NCI-H2196 (cell line): Measurements from ENCODE around the gene BRF1.

Experiments
- DNase-seq: peaks from one replicate; lab custom pipeline; 2025; ENCODE audit not compliant: unreplicated experiment; lab: John Stamatoyannopoulos, UW

BRF1 gene

DNA sequence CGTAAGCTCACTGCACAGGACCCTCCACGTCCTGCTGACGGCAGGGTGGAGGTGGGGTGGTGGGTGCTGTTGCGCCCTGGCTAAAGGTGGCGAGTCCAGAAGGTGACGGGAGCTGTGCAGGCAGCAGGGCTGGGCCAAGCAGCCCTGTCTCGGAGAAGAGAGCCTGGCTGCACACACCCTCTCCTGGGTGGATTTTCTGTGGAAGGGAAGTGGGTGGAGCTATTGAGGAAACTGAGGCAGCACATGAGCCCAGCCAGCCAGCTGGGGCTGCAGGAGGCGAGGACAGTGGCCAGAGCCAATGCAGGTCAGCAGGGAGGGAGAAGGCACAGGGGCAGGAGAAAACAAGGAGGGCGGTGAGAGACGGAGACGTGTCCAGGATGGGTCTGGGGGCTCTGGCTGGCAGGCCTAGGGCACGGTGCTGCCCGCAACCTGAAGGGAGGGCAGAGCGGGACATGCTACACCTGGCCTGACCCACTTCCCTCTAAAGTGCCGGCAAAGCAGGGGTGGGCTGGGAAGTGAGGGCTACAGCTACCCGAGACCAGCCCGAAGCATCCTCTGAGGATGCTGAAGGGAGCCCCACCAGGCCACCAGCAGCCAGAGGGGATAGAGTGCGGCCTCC is 32.0 kb downstream of the BRF1 start:
- no peak for DNase-seq

DNA sequence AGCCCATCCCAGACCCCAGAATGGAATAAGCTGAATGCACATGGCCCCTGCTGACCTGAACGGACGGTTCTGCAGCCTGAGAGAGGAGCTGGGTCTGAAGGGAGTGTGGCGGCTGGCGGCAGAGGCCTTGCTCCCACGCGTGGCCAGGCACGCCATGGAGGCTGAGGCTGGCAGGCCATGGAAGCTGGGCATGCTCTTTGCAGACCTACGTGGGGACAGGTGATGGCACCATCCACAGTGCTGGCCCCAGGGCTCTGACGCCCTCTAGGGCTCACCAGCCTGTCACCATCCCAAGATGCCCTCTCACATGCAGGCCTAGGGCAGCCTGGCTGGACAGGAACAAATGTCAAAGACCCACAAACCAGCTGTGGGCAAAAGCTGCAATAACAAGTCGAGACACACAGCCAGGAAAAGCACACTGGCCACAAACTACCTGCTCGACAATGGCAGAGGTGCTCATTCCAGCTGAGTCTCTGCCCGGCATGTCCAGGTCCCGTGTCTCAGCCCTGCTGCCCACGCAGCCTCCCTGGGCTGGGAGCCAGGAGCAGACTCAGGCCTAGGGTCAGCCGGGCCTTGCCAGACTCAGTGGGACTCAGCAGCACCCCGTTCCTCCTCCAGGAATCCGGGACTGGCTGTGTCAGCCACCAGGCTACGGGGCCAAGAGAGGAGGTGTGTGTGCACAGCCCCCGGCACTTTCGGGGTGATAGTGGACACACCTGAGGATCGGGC is 32.8 kb downstream of the BRF1 start:
- peak; percentile 5 for DNase-seq

DNA sequence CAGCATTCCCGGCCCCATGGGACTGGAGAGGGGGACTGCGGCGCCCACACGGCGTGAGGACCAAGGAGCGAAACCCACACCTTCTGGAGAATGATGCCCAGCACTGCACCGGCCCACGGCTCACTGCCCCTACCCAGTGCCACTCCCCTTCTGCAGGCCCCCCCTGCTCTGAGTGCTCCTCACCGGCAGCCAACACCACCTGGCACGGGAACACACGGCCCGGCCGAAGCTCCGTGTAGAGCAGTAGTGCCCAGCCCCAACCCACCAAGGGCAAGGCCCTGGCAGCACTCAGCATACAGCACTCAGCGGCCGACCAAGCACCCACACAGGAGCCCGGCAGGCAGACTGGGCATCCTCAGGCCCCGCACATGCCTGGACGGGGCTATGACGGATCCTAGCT is 39.0 kb downstream of the BRF1 start:
- no peak for DNase-seq

DNA sequence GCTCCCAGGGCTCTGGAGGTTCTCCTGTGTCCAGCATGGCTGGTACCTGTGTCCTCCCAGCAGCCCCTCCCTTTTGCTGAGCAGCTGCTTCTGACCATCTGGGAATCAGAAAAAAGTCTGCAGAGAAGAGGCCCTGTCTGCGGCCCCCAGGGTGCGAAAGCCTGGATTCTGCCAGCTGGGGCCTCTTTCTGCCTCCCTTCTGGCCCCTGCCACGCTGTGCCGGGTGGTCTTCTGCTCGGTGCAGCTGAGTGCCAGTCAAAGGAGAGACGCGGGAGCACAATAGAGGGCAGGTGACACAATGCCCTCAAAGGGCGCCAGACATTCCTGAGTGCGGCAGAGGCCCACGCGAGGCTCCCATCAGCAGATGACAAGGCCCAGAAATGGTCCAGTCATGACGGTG is 39.8 kb downstream of the BRF1 start:
- no peak for DNase-seq

DNA sequence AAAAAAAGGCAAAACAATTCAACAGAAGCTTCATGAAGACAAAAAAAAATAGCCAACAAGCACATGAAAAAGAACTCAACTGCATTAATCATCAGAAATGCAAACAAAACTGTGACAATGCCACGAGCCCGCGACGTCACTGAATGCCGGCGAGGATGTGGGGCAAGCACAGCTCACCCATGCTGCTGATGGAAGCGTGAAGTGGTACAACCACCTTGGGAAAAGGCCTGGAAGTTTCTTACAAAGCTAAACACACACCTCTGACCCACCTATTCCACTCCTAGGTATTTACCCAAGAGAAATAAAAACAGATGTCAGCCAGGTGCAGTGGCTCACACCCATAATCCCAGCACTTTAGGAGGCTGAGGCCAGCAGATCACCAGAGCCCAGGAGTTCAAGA is 42.0 kb downstream of the BRF1 start:
- no peak for DNase-seq

DNA sequence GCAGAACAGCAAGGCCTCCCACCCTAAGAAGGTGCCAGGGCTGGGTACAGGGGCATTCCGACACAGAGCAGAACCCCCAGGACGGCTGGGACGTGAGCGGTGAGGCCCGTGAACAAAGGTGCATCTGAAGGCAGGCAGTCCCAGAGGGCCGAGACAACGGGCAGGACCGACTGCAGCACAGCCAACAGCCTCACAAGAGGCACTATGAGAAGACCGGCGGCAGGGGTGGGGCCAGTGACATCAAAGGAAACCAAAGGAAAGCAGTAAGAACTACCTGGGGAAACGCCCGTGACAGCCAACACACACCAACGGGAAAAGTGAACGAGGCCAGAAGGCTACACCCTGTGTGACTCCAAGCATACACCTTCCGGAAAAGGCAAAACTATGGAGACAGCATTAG is 43.3 kb downstream of the BRF1 start:
- no peak for DNase-seq

DNA sequence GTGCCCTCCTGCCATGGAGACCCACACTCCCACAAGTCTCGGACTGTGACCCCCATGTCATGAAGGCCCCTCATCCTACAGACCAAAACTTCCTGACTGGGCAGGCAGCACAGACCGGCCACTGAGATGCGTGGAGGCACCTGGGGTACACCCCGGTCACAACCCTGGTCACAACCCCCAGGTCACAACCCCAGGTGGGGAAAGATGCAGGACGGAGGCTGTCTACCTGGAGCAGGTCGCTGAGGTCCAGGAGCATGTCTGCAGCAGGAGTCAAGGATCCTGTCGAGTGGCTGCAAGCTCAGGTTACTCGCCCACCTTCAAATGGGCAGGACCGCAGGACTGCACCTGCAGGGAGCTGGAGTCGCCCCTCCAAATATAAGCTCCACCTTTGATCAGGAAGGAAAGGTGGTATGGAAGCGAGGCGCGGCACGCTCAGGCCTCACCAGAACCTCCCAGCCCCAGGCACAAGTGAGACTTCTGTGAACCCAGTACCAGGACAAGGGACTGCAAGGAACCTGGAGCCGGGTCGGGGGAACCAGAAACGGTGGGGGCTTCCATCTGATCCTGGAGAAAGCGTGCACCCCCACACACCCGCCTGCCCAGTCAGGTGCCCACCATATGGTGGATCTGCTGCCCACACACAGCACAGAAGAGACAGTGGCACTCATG is 44.4 kb downstream of the BRF1 start:
- no peak for DNase-seq

DNA sequence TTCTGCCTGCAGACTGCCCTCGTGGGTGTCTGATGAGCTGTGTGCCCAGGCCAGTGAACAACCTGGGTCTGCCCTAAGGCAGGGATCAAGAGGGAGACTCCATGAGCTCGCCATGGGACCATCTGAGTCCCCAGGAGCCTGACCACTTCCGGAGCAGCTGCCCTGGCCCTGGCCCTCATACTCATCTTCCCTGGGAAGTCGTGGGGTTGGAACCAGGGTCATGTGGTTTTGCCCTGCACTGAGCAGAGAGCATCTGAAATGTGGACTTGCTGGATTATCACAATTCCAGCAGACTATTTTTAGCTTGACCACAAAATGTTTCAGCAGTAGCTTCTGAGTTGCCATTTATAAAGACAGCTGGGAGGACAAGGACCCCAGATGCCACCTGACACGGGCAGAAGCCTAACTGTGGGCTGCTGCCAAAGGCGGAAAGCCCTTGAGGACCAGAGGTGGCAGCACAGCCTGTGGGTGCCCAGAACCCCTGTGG is 45.7 kb downstream of the BRF1 start:
- DNase-seq = no peak

DNA sequence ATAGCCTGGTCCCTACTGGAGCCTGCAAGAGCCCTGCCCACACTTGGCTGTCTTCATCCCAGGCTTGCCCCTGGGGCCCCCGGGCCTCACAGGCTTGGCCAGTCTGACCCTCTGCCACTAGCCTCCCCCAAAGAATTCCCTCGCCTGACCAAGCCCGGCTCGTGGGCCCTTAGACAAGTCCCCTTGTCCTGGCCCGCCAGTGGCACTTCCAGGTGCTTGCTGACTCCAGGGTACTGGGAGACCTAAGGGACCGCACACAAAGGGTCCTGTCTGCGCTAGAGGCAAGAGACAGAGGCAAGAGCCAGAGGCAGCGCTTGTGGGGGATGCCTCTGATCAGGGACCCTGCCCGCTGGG is 47.5 kb downstream of the BRF1 start:
- no peak for DNase-seq

DNA sequence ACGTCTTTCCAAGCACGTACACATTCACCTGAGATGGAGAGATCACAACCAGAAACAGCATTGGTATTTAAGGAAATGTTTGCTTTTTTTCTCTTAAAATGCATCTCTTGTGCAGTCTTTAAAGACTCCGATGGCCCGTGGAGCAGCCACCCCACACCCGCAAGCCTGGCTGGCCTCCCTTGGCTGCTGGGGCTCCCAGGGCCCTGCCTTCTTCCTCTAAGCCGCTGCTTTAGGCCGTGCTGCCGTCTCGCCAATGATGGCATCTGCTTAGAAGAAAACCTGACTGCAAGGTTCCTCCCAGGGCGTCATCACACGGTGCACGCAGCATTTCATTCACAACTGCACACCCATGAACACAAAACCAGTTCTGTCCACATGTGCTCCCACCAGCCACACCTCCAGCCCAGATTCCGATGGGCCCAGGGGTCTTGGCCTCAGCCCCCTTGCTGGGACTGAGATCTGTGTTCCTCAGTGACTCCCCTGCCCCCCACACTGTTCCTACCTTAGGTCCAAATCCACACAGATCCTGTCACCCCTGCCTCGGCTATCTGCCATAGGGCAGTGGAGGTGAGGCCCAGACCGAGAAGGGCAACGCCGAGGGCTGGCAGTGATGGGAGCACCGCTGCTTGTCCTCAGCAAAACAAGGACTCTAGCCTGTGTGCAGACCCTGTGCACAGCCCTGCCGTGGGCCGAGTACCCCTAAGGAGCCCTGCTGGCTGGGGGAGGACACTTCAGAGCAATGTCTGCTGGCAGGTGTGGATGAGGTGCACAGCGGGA is 48.1 kb downstream of the BRF1 start:
- DNase-seq = no peak

DNA sequence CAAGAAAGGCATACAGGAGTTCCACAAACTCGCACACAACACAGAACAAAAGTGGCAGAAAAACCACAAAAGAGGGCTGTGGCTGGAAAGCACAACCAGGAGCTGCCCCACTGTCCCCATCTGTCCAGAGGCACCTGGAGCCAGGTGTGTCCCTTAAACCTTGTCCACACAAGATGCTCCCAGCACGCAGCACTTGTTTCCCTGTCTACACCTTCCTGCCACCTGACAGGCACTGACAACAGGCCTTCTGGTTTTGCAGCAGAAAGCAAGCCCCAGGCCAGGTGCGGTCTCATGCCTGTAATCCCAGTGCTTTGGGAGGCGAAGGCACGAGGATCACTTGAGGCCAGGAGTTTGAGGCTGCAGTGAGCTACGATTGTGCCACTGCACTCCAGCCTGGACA is 48.9 kb downstream of the BRF1 start:
- no peak for DNase-seq

DNA sequence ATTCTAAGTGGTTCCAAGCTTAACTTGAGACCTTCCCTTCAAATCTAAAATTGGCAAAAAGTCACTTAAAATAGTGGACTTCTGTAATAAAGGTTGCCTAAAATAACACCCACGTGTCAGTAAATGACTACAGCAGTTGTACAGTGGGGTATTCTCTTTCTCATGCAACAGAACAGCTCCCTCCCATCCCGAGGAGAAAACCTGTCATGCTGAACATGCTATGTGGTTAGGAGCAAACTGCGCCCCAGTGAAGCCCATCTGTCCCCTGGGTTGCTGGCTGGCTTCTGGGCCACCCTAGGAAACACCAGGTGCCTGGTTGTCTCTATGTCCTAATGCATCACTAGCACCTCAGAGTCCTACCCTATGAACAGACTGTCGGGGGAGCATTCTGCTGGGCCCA is 49.8 kb downstream of the BRF1 start:
- no peak for DNase-seq

DNA sequence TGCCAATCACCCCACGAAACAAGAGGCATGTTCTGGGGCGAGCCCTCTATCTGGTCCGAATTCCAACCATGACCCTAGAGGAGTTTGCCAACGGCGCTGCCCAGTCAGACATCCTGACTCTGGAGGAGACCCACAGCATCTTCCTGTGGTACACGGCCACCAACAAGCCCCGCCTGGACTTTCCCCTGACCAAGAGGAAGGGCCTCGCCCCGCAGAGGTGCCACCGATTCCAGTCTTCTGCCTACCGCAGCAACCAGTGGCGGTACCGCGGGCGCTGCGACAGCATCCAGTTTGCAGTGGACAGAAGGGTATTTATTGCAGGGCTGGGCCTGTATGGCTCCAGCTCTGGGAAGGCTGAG is 50.8 kb downstream of the BRF1 start:
- DNase-seq = no peak

DNA sequence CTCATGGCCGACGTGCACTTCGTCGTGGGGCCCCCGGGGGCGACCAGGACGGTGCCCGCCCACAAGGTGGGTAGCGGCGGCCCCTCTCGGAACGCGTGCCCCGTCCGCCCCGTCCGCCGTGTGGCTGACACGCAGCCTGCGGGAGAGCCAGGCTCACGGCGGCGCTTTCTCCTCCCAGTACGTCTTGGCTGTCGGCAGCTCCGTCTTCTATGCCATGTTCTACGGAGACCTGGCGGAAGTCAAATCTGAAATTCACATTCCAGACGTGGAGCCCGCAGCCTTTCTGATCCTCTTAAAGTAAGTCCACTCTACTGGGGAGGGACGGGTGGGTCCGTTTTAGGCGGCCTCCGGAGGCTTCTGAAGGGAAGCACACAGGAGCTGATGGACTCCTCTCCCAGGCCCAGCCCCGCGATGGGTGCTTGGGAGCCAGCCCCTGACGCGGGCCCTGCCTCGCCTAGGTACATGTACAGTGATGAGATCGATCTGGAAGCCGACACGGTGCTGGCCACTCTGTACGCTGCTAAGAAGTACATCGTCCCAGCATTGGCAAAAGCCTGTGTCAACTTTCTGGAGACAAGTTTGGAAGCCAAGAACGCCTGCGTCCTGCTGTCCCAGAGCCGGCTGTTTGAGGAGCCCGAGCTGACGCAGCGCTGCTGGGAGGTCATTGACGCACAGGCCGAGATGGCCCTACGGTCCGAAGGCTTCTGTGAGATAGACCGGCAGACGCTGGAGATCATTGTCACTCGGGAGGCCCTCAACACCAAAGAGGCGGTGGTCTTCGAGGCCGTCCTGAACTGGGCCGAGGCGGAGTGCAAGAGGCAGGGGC is 51.4 kb downstream of the BRF1 start:
- no peak for DNase-seq

DNA sequence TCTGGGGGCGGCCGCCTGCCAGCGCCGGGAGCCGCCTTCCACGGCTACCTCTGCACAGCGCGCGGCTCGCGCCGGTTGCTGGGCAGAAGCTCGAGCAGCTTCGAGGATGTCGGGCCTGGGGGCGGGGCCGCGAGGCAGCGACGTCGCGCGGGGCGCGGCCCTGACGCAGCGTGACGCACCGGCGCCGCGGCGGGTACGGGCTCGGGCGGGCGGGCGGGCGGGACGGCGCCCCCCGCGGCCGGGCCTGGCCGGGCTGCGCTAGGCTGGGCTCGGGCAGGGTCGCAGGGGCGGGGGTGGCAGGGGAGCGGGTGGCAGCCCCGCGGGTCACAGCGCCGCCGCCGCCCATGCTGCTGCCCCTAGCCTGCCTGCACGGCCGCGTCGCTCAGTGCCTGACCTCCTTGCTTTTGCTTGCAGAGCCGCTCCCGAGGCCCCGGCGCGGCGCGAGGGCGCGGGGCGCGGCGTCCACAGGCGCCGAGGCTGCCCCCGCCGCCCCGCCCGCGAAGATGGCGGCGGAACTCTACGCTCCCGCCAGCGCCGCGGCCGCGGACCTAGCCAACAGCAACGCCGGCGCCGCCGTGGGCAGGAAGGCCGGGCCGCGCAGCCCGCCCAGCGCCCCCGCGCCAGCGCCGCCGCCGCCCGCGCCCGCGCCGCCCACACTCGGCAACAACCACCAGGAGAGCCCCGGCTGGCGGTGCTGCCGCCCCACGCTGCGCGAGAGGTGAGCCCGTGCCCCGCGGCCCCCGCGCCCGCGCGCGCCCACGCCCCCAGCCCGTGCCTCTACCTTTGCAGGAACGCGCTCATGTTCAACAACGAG is 52.2 kb downstream of the BRF1 start, which contains the start of gene BTBD6:
BTBD6 (plus strand) TSS at position 166 of the 814 bp plus-strand sequence; CDS start at position 345, 179 bp downstream.
- peak; percentile 80 for DNase-seq

DNA sequence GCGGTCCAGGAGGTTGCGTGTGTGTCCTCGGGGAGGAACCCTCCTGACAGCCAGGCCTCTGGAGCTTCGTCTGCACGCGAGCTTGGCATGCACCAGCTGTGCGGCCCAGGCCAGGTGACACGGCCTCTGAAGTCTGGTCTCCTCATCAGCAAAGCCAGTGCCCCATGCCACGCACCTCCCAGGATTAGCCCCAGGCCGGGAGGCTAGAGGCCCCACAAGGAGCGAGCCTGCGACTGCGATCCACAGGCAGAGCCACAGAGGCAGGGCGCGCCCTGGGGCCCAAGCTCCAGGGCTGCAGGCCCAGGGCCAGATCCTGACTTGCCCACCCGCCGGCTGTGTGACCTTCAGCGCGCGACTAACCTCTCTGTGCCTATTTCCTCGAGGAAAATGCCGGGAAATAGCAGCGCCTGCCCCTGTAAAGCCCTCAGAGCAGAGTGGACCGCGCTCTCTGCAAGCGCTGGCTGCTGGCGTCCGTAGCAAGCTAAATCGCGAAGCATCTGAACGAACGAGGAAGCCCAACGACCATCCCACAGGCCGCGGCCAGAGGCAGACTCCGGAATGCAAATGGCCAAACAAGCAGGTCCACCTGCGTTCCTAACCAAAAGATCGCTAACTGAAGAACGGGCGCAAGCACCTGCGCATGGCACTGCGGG is 53.0 kb downstream of the BRF1 start:
- DNase-seq = no peak

DNA sequence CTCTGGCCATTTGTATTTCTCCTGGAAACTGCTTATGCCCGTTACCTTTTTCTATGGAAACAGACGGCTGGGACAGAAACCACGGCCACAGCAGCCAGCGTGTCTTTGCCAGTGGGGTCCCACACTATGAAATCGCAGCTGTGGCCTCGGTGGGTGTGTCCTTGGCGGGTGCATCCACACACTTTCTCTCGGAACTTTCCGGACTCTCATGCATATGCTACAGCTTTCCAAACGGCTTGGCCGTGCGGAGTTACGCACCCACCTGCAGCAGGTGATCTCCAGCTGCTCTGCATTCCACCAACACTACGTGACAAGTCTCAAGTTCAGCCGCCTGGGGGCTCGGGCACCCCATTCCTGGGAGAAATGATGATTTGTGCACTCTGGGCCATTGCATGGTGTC is 53.8 kb downstream of the BRF1 start:
- no peak for DNase-seq

DNA sequence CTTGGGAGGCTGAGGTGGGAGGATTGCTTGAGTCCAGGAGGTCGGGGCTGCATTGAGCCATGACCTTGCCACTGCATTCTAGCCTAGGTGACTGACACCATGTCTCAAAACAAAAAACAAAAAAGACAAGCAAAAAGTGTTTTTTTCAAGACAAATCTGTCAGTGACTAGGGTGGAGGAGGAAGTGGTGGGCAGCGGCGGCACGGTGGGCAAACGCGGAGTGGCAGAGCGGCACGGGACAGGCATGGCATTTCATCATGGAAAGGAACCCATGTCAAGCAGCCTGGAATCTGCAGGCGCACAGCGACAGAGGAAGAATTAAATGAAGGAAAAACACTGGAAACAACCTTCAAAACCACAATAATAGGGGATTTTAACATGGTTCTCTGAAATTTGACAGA is 56.5 kb downstream of the BRF1 start:
- DNase-seq = no peak

DNA sequence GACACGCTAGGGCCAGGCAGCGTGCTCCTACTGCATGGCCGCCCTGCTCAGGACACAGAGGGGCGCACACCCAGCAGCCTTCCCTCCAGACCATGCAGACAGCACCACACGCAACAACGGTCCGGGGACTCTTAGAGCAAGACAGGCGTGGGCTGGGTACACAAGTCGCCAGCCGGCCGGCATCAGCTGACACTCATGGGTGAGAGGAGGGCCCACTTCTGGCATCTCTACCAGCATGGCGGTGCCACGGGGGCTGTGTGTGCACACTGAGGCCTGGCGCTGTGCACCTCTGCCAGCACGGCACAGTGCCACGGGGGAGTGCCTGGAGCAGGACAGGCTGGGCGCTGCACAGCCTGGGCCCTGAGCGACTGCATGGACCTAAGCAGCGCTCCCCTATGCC is 59.2 kb downstream of the BRF1 start:
- no peak for DNase-seq
